OCI-LY3 (cell line): ENCODE results near the gene MORC3.

ENCODE experiments used
- EZH2phosphoT487 ChIP-seq: fragments of 200-600 bp; shearing (Covaris generic); IDR thresholded peaks from 2 replicates; pipeline ENCODE4 v1.6.1; 2018; ENCODE audit warnings: antibody characterized with exemption, mixed run types, low read depth
- TF ChIP-seq, protein P1 (sequence below): fragments of 200-600, 300-600 bp; sonication (generic); IDR thresholded peaks from 2 replicates; pipeline ENCODE4 v1.5.1; 2014; ENCODE audit warnings: antibody characterized with exemption, low read length, low read depth

DNA sequence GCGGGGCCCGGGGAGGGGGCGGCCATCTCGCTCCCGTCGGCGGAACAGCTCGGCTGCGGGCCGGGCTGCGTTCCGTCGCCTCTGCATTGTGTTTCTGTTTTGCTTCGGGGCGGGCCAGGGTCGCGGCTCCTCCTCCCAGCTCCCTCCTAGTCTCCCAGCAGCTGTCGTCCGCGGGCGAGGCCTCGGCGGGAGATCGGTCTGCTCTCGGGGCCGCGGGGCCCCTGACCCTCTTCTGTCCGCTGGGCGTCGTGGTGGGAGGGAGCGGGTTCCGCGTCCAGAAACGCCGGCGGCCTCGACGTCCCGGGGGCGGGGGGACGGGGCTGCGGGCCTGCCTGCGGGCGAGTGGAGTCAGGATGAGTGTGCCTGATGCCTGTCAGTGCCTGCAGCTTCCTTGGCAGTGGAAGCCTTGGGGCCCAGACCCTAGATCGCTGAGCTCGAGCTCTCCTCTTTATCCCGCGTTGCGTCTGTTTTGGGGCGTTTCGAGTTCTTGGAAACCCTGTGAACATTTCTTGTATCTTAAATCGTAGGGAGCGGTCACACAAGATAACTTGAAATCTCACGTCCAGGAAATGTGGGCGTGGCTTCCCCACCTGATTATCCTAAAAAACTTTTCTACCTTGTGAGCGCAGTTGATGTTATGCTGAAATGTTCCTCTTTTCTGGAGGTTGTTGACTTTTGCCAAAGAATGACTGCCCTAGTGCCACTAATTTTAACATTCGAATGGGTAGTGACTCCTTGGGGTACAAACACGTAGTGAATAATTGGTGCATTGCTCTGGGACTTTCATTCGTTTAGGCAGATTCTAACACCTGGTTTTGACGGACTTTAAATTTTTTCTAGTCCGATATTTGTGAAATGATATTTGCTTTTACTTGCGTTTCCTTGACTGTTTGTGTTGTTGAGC lies 676 bp downstream of the MORC3 start:
- TF ChIP-seq, protein P1, sequence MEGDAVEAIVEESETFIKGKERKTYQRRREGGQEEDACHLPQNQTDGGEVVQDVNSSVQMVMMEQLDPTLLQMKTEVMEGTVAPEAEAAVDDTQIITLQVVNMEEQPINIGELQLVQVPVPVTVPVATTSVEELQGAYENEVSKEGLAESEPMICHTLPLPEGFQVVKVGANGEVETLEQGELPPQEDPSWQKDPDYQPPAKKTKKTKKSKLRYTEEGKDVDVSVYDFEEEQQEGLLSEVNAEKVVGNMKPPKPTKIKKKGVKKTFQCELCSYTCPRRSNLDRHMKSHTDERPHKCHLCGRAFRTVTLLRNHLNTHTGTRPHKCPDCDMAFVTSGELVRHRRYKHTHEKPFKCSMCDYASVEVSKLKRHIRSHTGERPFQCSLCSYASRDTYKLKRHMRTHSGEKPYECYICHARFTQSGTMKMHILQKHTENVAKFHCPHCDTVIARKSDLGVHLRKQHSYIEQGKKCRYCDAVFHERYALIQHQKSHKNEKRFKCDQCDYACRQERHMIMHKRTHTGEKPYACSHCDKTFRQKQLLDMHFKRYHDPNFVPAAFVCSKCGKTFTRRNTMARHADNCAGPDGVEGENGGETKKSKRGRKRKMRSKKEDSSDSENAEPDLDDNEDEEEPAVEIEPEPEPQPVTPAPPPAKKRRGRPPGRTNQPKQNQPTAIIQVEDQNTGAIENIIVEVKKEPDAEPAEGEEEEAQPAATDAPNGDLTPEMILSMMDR = no peak
- TF ChIP-seq EZH2phosphoT487 = no peak
